Measurements from ENCODE around the gene GRN.
"Not testable (repeated sequence)": the region's sequence is repeated elsewhere in the genome, so short reads cannot be mapped to it uniquely, and the experiment has no call there.

GRCh38 chr17:44394112-44394511, 49.0 kb downstream of the GRN start:
- TF ChIP-seq REST (IDR thresholded peaks at IDR 0.05; ENCODE audit: low read depth); CTCF (IDR thresholded peaks at IDR 0.05 in 2 of 3, conservative IDR thresholded peaks at IDR 0.05 in 1 of 3; ENCODE audit: borderline replicate concordance in 1 of 3, insufficient read depth in 1 of 3, low read depth in 2 of 3, low read length in 2 of 3); JUND (IDR thresholded peaks at IDR 0.05); POLR2A (IDR thresholded peaks at IDR 0.05; ENCODE audit: borderline replicate concordance, extremely low read depth, insufficient read depth, insufficient read length); EZH2 (IDR thresholded peaks at IDR 0.05); CEBPB (IDR thresholded peaks at IDR 0.05; ENCODE audit: low read depth); TCF7L2 (IDR thresholded peaks at IDR 0.05; ENCODE audit: borderline replicate concordance, extremely low read depth, insufficient read depth, insufficient read length); YY1 (IDR thresholded peaks at IDR 0.05; ENCODE audit: extremely low read depth, insufficient replicate concordance, low read depth, low read length); POLR2AphosphoS5 (IDR thresholded peaks at IDR 0.05; ENCODE audit: low read depth, low read length); ZNF274 (IDR thresholded peaks at IDR 0.05; ENCODE audit: low read depth, low read length); MAX (IDR thresholded peaks at IDR 0.05); EZH2phosphoT487 (IDR thresholded peaks at IDR 0.05; ENCODE audit: borderline replicate concordance); ELF1 (IDR thresholded peaks at IDR 0.05; ENCODE audit: borderline replicate concordance, low read depth); SP1 (IDR thresholded peaks at IDR 0.05; ENCODE audit: low read depth): not testable (repeated sequence)

All from HCT116 (cell line).